ENCODE results near the gene ELF2. TPM values are rescaled to one million over a fixed set of nuclear protein-coding genes. Genes with fewer than 3 reads are reported as not detected.
"Not testable (repeated sequence)": the region's sequence is repeated elsewhere in the genome, so short reads cannot be mapped to it uniquely, and the experiment has no call there.

The ELF2 gene
- total RNA-seq, 1 experiment from 2014 or later = 21.9 TPM

- BruUV-seq (replicated peaks) = no TSS peak
- Histone ChIP-seq H3K4me1 (ENCODE audit: control insufficient read depth, insufficient read depth, low read length) (peaks cover 3% of the 10 kb centered on the region; the same call in 1 of the 2 replicates), H3K4me3 (ENCODE audit: low read depth in 2 of 2, low read length in 2 of 2) (no peak overlapping the region), H3K9me3 (ENCODE audit: control insufficient read depth, insufficient read depth, low read depth, low read length) (no peaks in the 10 kb centered on the region), H3K27ac (ENCODE audit: low read length) (no peak overlapping the region), H3K27me3 (ENCODE audit: control insufficient read depth, insufficient read depth, low read length) (no peaks in the 10 kb centered on the region), H3K36me3 (ENCODE audit: control insufficient read depth, insufficient read depth, low read length) (no peaks in the 10 kb centered on the region)
- in situ Hi-C loops (cut with HindIII; ENCODE audit: low pct_unique_long_range_greater_than_20kb, low sequenced_read_pairs) = no loop called here
- ChIA-PET POLR2A (no interaction called here), CTCF (no interaction called here)
- TF ChIP-seq, protein P1, sequence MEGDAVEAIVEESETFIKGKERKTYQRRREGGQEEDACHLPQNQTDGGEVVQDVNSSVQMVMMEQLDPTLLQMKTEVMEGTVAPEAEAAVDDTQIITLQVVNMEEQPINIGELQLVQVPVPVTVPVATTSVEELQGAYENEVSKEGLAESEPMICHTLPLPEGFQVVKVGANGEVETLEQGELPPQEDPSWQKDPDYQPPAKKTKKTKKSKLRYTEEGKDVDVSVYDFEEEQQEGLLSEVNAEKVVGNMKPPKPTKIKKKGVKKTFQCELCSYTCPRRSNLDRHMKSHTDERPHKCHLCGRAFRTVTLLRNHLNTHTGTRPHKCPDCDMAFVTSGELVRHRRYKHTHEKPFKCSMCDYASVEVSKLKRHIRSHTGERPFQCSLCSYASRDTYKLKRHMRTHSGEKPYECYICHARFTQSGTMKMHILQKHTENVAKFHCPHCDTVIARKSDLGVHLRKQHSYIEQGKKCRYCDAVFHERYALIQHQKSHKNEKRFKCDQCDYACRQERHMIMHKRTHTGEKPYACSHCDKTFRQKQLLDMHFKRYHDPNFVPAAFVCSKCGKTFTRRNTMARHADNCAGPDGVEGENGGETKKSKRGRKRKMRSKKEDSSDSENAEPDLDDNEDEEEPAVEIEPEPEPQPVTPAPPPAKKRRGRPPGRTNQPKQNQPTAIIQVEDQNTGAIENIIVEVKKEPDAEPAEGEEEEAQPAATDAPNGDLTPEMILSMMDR (IDR thresholded peaks at IDR 0.05) = no peak
- no peak for TF ChIP-seq REST (IDR thresholded peaks at IDR 0.05; ENCODE audit: insufficient read depth in 1 of 2, low read depth in 2 of 2, low read length in 1 of 2)
- no peak for TF ChIP-seq POLR2AphosphoS5 (IDR thresholded peaks at IDR 0.05; ENCODE audit: low read depth, low read length)
- no peak for DNase-seq (ENCODE audit: low read depth, low spot score)
- no peak for ATAC-seq
- intact Hi-C loops (cut with micrococcal nuclease; ENCODE audit: unreplicated experiment) = no loop called here
These were observed 13.2 kb downstream of the ELF2 start for GRCh38 chr4:139163806-139164206.

- ATAC-seq; BruUV-seq (replicated peaks); H3K27me3 ChIP-seq (ENCODE audit: control insufficient read depth, insufficient read depth, low read length); H3K27ac ChIP-seq (ENCODE audit: low read length); H3K36me3 ChIP-seq (ENCODE audit: control insufficient read depth, insufficient read depth, low read length); DNase-seq (ENCODE audit: low read depth, low spot score); POLR2A ChIA-PET; H3K4me1 ChIP-seq (ENCODE audit: control insufficient read depth, insufficient read depth, low read length); CTCF ChIA-PET; H3K4me3 ChIP-seq (ENCODE audit: low read depth in 2 of 2, low read length in 2 of 2); H3K9me3 ChIP-seq (ENCODE audit: control insufficient read depth, insufficient read depth, low read depth, low read length); in situ Hi-C loops (cut with HindIII; ENCODE audit: low pct_unique_long_range_greater_than_20kb, low sequenced_read_pairs); intact Hi-C loops (cut with micrococcal nuclease; ENCODE audit: unreplicated experiment): not testable (repeated sequence)
These were observed 19.0 kb downstream of the ELF2 start for GRCh38 chr4:139157977-139158376.

DNA sequence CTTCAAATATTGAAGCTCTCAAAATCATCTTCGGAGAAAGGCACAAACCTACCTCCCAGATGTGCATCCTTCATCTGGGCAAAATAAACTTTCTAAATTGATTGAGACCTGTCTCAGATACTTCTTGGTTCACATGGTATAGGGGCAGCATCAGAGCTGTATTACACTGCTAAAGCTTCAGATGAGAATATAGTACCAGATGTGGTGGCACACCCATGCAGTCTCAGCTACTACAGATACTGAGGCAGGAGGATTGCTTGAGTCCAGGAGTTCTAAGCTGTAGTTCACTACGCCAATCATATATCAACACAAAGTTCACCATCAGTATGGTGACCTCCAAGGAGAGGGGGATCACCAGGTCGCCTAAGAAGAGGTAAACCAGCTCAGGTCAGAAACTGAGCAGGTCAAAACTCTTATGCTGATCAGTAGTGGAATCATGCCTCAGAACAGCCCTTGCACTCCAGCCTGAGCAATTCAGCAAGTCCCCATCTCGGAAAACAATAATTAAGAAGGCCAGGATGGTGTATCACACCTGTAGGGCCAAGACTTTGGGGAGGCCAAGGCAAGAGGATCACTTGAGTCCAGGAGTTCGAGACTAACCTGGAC, 22.0 kb downstream of the ELF2 start:
- no peak overlapping the region for H3K27ac ChIP-seq (ENCODE audit: low read length)
- H3K9me3 ChIP-seq (ENCODE audit: control insufficient read depth, insufficient read depth, low read depth, low read length) = no peaks in the 10 kb centered on the region
- intact Hi-C loops (cut with micrococcal nuclease; ENCODE audit: unreplicated experiment) = no loop called here
- DNase-seq (ENCODE audit: low read depth, low spot score) (no peak), ATAC-seq (no peak)
- peaks cover 7% of the 10 kb centered on the region for H3K4me1 ChIP-seq (ENCODE audit: control insufficient read depth, insufficient read depth, low read length)
- TF ChIP-seq TCF7L2 (IDR thresholded peaks at IDR 0.05; ENCODE audit: low read depth, low read length) (no peak), POLR2AphosphoS5 (IDR thresholded peaks at IDR 0.05; ENCODE audit: low read depth, low read length) (no peak), REST (IDR thresholded peaks at IDR 0.05; ENCODE audit: insufficient read depth in 1 of 2, low read depth in 2 of 2, low read length in 1 of 2) (no peak), SIN3A (IDR thresholded peaks at IDR 0.05; ENCODE audit: borderline replicate concordance, insufficient read depth, low read depth, low read length) (no peak)
- TF ChIP-seq, protein P1 (IDR thresholded peaks at IDR 0.05) = no peak
- POLR2A ChIA-PET = interaction anchor here (0.5 kb wide), 1 partner anchor 8 kb away, joined by 8 read pairs; no protein-coding TSS in a partner anchor
- no peaks in the 10 kb centered on the region for H3K36me3 ChIP-seq (ENCODE audit: control insufficient read depth, insufficient read depth, low read length)
- no peak overlapping the region for H3K4me3 ChIP-seq (ENCODE audit: low read depth in 2 of 2, low read length in 2 of 2)
- no peaks in the 10 kb centered on the region for H3K27me3 ChIP-seq (ENCODE audit: control insufficient read depth, insufficient read depth, low read length)
- BruUV-seq (replicated peaks) = no TSS peak
- in situ Hi-C loops (cut with HindIII; ENCODE audit: low pct_unique_long_range_greater_than_20kb, low sequenced_read_pairs) = no loop called here
- CTCF ChIA-PET = no interaction called here

Measured in Panc1 (cell line).